ENCODE measurements around the gene LHX3.
A peak's percentile ranks its signal among the peaks of the same experiment; 100 is the strongest.

Gene LHX3

DNA sequence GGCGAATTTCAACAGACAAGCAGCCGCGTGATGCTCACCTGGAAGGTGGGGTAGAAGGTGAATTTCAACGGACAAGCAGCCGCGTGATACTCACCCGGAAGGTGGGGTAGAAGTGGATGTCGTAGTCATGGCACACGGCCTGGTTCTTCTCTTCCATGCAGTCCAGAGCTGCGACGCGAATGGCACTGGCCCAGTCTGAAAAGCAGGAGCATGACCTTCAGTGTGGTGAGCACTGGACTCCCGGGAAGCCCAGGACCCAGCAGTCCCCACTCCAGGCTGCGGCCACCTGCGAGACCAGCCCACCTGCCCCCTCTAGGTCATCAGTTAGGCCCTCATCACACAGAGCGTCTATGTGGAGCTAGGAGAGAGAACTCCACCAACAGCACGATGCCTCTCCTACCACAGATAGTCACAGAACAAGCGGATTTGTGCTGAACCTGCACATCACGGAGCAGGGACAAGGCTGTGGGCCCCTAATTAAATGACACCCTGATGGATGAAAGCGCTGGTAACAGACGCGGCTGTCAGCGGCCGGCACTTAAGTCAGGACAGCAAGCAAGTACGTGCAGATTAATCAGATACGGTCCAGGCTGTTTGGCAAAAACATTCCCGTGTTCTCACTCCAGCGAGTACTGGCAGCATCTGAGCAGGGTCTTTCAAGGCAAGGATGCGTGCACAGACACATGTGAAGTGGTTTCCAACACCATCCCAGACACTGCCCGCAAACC is 21.9 kb upstream of the LHX3 start:
- DNase-seq (ENCODE audit: low read depth): no peak

DNA sequence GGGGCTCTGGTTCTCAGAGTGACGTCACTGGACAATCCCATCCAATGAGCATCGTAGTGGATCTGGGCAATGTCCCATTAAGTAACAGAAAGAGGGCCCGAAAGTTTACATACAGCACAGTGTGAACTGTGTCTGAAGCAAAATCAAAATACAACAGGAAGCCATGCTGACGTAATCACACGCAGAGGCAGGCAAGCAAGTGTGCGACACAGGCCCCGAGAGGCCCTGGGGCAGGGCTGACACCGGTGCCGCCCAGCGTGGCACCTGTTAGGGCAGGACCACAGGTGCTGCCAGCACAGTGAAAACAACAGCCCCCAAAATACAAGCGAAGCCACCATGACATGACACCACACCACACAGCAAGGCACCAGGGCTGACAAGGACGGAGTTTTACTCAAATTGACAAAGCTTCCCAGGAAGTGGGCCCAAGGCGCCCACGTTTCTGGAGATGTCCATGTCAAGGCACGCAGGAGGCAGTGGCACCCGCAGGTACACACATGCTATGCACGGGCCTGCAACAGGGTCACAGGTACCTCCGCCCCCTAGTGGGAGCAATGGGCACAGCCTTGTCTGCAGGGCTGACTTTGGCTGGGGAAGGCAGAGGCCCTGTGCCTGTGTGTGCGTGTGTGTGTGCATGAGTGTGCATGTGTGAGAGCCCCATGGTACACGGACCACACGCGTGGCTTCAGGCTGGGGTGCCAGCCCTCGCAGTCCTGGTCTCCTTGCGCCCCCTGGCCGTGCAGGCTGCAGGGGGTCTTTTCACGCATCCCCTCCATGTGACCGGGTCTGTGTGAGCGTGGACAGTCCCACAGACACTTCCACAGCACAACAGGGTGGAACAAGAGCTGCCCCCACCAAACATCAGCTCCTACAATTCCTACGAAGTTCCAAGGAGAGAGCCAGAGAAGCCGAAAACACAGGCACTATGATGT is 21.1 kb upstream of the LHX3 start:
- DNase-seq (ENCODE audit: low read depth): peak; percentile 43

DNA sequence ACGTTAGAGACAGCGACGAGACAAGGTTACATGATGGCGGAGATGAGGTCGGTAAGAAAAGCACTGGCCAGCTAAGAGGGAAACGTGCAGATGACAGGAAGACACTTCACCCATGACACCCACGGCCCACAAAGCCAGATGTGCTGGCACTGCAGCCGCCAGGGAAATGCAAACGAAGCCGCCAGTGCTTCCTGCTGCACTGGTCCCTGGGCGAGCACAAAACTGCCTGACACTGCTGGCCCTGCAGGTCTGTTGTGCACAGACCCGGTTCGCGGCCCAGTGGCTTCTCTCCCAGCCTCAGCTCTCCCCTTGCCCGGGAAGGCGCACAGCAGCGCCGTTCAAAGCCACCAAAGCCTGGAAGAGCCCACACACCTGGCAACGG is 20.4 kb upstream of the LHX3 start:
- no peak for DNase-seq (ENCODE audit: low read depth)

DNA sequence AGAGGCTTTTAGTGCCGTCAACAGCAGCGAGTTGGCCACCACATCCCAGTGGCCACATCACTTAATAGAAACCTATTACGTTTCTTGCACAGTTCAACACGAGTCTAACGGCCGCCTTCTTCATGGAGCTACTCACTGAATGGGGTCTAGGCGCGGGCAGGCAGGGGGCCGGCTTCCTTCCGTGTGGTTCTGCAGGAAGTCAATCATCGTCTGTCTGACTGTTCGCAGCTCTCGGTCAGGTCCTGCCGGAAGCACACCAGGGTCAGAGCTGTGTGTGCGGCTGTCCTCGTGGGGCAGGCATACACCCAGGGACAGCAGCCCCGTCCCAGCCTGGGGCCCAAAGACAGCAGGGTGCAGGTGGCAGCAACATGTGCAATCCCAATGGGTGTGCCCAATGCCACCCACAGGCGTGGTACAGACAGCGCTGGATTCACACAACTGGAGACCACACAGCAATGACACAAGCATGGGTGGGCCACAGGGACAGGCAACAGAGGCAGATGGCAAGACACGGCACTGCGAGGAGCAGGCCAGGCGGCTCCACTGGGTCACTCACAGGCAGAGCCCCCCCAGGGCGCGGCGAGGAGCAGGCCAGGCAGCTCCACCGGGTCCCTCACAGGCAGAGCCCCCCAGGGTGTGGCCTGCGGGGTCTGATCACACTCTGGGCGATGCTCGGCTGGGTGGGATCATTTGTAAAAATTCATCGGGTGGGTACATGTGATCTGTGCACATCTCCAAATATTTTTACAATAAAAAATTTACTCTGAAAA is 19.1 kb upstream of the LHX3 start:
- DNase-seq (ENCODE audit: low read depth): no peak

DNA sequence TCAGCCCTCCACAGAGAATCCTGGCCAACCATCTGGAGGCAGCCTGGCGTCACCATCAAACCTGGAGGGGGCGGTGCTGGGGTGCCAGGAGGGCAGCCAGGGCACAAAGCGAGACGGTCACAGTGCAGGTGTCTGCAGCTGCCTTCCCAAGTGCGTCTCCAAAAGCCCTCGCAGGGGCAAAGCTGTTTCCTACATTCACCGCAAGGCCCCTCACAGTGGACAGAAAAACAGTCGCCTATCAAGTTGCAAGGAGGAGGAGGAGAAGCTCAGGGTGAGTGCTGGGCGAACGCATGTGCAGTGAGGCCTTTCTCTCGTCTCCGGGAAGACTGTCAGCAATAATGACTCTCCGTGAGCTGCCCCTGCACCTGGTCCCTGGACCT is 18.0 kb upstream of the LHX3 start:
- DNase-seq (ENCODE audit: low read depth): no peak

DNA sequence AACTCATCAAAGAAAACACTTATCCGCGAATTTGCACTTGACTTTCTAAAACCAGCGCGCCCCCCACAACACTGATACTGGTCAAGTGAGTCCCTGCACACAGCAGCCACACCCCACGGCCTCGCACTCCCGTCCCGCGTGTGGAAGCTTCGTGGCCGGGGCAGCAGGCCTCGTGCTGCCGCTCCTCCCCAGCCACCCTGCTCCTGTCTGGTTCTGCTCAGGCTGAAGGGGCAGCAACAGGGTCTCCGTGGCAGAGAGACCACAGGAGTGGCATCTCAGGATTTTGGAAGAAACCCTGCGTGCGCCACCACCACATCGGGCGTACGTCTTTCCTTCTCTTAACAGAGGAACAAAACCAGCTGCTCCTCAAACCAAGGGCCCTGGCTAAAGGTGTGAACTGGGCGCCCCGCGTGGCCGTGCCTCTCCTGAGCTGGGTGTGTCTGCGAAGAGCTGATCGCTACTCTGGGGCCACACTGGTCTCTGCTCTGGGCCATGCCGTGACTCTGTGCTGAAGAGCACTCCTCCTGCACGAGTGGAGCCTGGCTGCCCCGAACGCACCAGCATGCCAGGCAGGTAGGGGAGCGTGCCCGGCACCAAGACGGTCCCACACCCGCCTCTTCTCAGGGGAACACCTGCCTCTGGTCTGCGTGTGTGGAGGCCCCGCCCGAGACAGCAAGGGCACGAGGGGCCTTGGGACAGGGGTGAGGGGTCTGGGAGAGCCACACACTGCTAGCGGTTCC is 17.4 kb upstream of the LHX3 start:
- no peak for DNase-seq (ENCODE audit: low read depth)

DNA sequence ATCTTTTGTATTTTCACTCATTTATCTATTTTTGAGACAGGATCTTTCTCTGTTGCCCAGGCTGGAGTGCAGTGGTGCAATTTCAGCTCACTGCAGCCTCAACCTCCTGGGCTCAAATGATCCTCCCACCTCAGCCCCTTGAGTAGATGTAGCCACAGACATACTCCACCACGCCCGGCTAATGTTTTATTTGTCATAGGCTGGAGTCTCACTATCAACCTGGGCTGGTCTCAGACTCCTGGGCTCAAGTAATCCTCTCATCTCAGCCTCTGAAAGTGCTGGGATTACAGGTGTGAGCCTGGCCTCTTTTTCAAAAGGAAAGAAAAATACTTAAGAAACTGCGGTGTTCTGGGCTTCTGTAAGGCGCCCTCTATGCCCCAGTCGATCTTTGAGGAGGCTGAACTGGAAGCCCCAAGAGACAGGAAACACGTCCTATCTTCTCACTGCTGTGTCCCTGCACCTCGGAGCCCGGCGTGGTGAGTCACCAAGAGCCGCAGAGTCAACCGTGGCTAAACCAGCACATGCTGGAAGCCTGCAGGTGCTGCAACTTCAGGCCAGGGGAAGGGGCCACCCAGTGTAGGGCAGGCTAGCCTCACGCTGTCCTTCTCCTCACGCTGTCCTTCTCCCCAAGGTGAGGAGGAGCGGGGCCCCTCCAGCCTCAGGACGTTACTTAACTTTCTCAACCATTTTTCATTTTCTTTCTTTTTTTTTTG is 15.2 kb upstream of the LHX3 start:
- no peak for DNase-seq (ENCODE audit: low read depth)

DNA sequence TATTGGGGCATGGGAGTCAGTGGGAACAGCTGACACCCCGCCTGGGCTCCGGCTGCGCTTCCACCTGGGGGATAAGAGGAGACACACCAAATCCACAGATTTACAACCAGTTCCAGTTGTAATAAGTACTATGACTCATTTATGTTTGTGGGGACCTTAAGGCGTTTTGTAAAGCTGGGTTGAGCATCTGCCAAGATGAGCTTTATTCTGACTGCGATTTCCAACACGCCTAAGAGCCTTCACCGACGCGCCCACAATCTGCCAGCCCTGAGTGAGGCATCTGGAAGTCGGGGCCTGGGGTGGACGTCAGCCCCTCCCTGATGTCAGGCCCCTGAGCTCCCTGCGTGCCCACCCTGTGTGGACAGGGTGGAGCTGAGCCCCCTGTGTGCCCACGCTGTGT is 14.3 kb upstream of the LHX3 start:
- no peak for DNase-seq (ENCODE audit: low read depth)

DNA sequence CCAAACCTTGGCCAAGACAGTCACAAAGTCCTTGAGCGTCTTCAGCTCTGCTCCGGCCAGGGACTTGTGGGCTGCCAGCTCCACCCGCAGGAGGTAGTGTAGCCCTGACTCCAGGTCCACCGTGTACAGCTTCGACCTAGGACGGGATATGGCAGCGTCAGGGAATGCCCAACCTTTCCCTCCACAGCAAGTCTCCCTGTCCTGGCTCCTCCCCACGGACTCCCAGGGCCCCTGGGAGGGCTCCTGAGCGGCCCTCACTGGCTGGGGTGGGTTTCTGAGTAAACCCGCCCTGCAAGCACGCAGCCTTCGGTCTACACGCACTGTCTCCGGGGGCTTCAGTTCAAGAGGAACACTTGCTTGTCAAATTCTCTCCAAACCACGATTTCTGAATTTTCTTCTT is 13.7 kb upstream of the LHX3 start:
- DNase-seq (ENCODE audit: low read depth): no peak

DNA sequence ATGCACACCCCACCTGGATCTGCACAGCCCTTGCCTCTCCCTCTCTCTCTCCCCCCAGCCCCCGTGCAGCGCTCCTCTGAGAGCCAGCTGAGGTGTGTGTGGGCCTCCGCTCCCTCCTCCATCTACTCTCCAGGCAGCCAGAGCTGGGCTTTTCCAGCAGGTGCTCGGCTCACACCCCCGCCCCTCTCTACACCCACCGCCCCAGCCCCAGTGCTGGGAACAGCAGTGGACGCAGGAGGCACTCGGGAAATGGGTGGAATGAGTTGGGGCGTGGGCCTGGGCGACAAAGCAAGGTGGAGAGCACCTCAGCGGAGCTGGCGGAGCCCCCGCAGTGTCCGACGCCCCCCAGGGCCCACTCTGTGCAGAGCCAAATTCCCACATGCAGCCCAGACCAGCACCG is 13.3 kb upstream of the LHX3 start:
- DNase-seq (ENCODE audit: low read depth): no peak

DNA sequence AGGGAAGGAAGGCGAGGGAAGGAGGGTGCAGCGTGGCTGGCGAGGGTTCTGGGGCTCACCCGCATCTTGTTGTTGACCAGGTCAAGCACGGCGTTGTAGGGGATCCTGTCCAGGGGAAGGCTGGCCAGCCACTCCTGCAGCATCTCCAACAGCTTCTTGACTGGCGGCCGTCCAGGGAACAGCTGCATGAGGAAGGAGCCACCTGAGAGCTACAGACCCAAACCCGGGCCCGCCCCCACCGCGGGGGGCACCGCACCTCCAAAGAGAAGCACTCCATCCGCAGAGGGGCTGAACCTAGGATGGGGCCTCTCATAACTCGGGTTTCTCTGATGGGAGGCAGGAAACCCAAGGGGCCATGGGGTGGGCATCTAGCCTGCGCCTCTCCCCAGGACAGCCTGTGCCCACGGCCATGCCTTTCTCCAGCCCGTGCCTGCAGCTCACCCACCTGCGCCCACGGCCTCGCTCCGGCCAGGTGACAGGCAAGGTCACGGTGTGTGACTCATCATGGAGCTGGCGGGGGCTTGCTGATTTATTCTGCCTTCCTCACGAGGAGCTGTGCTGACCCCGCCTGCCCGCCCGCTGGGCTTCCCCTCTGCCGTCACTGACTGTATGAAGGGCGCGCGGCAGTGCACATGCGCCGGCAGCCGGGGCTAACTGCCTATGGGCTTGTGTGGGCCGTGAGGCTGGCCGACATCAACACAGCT is 11.8 kb upstream of the LHX3 start:
- DNase-seq (ENCODE audit: low read depth): no peak

DNA sequence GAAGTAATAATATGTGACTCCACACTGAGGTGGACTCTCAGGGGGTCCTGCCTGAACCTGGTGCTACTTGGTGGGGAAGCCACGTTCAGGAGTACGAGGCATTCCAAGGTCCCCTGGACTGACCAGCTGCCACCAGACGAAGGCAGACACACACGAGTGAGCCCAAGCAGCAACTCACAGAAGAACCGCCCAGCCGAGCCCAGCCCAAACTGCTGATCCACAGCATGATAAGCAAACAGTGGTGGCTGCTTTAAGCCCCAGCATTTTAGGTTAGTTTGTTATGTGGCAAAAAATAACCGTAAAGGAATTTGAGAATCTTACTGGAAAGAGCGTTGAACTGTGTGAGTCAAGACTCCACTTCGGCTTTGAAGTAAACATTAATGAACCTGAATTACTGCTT is 8.8 kb upstream of the LHX3 start:
- DNase-seq (ENCODE audit: low read depth): no peak

DNA sequence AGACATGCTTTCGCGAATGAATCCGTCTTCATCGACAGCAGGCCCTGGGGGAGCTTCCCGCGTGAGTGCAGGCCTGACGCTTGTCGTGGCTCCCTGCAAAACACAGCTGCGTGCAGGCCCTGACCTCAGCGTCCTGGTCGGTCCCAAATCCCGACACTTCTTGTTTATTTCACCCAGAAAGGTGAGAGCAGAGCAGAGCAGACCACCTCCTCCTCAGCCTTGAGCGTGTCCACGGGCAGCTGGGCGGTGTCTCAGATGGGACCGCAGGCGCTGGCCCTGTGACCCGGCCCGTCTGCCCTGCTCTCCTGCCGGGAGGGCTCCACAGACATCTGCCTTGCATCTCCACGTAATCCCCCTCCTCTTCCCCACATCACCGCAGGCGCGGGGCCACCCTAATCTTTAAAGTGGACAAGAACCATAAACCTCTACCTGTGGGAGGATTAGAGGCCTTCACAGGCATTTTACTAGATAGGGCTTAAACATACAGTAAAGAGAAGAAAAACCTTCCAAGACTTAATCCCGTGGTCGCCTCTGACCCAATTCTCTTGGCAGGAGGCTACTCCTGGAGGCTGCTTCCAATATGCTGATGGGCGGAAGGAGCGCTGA is 7.5 kb upstream of the LHX3 start:
- DNase-seq (ENCODE audit: low read depth): no peak

DNA sequence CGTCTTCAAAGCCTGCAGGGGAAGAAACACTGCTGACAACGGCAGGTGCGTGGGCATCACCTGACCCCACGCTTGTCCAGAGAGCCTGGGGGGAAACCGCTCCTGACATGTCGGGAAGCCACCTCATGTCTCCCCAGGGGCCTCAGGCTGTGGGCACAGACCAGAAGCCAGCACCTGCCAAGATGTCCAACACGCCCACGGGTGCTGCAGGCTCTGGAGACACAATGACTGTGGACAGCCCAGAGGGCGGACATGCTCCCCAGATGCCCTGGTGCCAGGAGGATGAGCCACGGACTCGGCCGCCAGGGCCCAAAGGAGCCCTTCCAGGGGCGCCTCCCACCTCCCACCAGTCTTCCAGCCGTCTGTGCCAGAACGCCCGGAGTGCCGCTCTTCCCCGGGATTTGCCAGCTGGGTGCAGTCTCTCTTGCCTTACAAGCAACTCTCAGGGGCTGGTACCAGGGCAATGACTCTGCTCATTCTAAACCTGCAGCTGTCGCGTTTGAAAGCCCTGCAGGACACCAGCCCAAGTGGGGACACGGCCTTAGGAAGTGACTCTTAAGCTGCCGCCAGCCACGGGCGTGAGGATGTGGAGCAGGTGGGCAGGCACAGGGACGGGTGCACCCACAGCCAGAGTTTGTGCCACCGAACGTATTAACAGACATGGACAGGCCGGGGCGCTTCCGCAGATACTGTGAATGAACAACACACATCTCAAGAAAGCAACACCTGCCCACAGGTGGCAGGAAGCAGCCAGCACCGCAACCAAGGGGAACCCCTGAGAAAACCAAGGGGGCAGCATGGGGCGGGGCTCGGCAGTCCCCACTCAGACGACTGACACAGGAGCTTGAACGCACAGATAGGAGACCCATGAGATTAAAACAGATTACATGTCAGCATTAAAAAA is 6.8 kb upstream of the LHX3 start:
- no peak for DNase-seq (ENCODE audit: low read depth)

DNA sequence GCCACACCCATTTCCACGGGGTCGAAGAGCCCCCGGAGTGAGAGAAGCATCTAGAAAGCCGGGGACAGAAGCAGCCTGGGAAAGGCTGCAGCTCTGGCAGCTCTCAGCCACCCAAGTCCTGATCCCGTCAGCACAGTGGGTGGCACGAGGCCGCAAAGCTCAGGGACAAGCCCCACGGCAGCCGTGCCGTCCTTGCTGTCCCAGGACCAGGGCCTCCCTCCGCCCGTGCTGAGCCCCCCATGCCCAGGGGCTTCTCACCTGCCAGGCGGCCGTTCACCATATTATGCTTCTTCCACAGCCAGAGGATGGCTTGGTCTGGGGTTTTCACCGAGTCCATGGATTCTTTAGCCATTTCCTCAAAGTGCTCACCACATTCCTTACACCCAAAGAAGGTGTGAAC is 6.1 kb upstream of the LHX3 start:
- no peak for DNase-seq (ENCODE audit: low read depth)

DNA sequence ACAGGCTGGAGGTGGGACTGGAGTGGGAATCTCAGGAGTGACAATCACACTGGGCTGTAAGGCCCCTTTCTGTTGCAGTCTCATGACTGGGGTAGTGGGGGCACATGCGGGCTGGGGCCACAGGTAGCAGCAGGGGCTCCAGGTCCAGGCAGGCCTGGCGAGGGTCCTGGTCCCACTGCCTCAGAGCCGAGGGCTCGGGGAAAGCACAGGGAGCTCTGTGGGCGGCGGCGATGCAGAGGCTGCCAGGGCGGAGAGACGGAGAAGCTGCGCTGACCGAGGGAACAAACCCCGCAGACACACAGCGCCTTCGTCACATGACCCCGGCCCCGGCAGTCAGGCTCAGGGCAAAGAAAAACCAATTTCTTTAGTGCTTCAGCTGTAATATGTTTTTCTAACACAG is 5.3 kb upstream of the LHX3 start:
- no peak for DNase-seq (ENCODE audit: low read depth)

DNA sequence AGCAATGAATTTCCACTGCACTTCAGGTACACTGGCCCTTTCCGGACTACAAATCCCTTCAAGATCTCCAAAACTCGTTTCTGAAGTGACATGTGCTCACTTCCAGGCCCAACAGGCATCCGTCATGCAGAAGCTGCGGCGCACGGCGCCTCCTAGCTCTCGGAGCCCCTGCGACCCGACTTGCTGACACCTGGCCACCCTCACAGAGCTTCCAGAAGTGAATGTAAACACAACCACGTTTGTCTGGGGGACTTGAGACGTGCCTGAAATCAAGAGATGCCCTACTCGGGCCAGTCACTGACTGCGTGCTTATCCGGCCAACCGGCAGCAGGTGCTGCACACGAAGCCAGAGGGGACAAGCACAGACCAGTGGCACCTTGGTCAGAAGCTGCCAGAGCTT is 4.9 kb upstream of the LHX3 start:
- DNase-seq (ENCODE audit: low read depth): no peak

DNA sequence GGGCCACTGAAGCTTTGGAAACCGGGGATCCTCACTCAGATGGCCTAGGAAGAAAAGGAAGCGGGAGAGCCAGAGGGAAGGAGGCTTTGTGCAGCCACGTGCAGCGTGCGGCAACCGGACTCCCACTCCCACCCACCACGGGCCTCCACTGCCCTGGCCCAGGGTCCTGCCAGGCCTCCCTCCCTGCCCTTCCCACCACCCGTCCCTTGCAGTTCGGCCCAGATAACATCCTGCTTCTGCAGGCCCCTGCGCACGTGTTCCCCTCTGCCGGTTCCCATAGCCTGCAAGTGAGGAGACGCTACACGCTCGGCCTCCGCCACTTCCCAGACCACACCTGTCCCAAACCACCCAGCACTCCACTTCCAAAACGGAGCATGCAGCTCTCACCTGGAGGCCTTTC is 4.3 kb upstream of the LHX3 start:
- no peak for DNase-seq (ENCODE audit: low read depth)

DNA sequence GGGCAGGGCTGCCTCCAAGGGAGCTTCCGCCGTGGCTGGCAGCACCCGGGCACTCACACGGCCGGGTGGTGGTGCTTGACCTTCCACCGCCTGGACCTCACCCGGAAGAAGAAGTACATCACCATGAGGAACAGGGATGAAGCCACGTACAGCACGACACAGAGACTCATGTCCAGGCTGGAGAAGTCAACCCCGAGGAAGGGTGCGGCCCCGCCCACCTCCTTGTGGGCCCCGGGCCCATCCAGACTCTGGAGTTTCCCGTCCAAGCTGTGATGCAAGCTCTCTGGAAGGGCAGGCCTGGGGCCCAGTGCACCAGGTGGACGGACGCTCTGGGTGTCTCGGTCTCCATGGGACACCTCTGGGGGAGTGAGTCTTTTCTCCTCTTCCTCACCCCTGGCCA is 3.7 kb upstream of the LHX3 start:
- no peak for DNase-seq (ENCODE audit: low read depth)
